ENCODE data around the gene MKRN3.

The MKRN3 gene

GRCh38 chr15:23565395-23566070 lies at the start of gene MKRN3:
TSS of gene MKRN3 (plus strand) at chr15:23565674. CDS start at chr15:23565783, 109 bp downstream.
- FAIRE-seq, result no peak

- no peak for FAIRE-seq
Measured at GRCh38 chr15:23516866-23517265, 48.6 kb upstream of the MKRN3 start.

- FAIRE-seq, result no peak
Measured at GRCh38 chr15:23518104-23518503, 47.4 kb upstream of the MKRN3 start.

DNA sequence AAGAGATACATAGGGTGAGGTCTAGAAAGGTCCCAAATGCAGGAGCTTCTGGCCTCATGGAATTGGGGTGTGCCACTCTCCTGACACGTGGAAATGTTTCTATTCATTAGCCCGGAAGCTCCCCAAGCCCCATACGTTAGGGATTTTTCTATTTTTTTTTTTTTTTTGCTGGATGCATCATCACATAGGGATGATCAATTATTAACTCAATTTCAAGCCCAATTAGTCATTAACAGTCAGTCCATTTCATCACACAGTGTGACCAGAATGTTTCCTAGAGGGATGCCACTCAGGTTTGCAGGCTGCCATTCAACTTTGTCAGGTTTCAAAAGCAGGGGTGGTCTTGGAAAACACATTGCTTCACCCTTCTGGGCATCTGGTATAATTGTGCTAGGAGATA lies 40.7 kb upstream of the MKRN3 start:
- FAIRE-seq, result no peak

DNA sequence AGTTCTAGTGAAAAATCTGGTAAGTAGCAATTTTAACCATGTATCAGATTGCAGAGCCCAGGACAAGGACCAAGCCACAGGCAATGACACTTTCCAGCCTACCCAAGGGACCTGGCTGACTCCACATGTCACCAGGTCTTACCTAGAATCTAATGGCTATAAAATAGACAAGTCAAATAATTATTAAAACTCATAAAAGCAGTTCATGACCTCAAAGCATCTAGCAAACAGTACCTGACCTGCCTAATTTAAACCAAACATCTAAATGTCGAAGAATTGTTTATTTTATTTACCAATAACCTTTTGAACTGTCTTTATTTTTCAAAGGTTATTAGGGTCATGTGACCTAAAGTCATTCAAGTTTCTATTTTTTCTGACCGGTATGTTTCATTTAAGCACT lies 35.6 kb upstream of the MKRN3 start:
- no peak for FAIRE-seq

GRCh38 chr15:23532024-23532423 lies 33.5 kb upstream of the MKRN3 start:
- no peak for FAIRE-seq

DNA sequence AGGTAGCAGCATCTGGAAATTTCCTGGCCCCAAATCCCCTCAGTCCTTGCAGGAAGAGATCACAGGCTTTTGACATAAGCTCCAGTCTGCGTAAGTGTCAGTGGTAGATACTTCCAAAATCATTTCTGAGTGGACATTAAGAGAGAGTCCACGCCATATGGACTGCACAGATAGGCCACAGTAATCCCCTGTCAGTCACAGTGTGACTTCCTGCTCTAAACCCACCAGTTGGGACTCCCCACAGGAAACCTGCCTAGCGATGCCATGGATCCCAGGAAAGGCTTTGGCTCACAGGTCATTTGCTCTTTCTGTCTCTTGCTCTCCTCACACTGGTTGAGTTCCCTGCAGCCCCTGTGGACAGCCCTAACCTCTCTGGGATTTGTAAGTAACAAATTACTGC lies 28.8 kb upstream of the MKRN3 start:
- FAIRE-seq, result no peak

DNA sequence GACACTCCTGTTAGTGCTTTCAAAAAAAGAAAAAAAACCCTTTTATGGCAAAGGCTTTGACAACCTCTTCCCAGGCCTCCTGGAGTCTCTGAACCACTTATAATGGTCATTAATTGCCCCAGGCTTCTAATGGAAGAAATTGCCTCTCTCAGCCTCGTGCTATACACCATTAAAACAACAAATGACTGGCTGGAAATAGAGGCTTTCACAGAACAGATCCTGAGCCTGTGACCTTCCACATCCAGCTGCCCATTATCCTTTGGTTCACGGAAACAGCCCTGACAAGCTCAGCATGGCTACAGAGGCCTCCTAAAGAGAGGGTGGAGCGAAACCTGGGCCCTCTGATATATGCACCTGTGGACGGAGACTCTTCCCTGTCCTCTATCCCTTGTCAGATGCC lies 26.8 kb upstream of the MKRN3 start:
- no peak for FAIRE-seq

DNA sequence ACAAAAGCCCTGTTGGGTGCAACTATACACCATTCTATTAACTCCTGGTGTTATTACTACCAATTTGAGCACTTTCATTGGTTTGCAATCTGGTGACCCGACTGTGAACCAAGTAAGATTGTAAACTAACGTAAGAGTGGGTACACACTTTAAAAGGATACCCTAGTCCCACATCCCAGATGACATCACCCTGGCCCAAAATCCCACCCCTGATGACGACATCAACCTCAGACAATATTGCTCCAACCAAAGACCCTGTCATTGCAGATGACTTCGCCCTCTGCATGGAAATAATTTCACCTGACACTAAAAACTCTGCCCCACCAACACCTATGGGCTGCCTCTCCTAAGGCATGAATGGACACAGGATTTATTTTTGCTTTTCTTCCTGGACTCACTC lies 25.6 kb upstream of the MKRN3 start:
- no peak for FAIRE-seq

DNA sequence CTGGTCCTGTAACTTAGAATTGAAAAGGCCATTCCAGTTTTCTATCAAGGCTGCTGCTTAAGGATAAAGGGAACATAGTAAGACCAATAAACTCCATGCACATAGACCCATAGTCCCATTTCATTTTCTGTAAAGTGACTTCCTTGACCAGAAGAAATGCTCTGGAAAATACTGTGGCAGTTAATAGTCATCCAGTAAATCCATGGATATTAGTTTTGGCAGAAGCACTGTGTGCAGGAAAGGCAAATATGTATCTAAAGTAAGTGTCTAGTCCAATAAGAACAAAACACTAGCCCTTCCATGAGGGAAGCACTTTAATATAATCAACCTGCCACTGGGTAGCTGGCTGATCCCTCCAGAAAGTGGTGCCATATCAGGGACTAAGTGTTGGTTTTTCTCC lies 19.3 kb upstream of the MKRN3 start:
- FAIRE-seq, result no peak

DNA sequence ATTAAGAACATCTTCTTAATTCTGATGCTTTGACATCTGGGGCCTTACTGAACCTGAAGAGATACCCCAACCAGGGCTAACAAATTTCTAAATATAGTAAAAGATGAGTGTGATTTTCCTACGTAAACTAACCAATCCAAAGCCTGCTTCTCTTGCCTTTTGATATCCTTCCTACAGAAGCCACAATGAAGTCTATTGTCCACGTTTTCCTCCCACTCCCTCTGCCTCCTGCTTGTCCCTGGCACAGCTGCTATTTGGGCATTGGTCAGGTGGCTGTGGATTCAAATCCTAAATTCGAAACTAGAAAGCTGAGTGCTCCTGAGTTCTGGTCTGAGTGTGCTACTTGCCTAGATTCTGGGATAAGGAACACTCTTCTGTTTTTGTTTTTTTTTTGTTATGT lies 17.4 kb upstream of the MKRN3 start:
- FAIRE-seq, result no peak

DNA sequence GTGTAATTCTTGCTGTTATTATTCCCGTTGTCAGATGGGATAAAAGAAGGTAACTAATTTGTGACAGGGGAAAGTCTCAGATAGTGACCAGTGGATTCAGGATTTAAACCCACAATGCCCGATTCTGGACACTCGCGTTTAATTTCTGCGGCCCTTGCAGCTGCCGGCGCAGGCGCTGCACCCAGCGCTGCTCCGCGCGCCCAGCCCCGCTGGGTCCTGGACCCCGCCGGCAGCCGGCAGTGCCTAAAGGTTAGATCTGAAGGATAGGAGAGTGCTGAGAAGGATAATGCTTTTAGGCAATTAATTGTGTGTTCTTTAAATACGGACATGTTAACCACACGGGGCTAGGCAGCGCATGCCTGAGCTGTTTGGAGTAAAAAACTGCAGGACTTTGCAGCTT lies 3.6 kb upstream of the MKRN3 start:
- FAIRE-seq, result no peak

GRCh38 chr15:23564821-23565394 lies 566 bp upstream of the MKRN3 start:
- FAIRE-seq, result no peak

DNA sequence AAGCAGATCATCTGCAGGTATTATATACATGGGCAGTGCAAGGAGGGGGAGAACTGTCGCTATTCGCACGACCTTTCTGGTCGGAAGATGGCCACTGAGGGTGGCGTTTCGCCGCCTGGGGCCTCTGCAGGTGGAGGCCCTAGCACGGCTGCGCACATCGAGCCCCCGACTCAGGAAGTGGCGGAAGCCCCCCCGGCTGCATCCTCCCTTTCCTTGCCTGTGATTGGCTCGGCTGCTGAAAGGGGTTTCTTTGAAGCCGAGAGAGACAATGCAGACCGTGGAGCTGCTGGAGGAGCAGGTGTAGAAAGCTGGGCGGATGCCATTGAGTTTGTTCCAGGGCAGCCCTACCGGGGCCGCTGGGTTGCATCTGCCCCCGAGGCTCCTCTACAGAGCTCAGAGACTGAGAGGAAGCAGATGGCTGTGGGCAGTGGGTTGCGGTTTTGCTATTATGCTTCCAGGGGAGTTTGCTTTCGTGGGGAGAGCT lies 639 bp downstream of the MKRN3 start:
- FAIRE-seq, result no peak

DNA sequence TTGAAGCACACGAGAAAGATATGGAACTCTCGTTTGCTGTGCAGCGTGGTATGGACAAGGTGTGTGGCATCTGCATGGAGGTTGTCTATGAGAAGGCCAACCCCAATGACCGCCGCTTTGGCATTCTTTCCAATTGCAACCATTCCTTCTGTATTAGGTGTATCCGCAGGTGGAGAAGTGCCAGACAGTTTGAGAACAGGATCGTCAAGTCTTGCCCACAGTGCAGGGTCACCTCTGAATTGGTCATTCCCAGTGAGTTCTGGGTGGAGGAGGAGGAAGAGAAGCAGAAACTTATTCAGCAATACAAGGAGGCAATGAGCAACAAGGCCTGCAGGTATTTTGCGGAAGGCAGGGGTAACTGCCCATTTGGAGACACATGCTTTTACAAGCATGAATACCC lies 1.2 kb downstream of the MKRN3 start:
- FAIRE-seq, result no peak

DNA sequence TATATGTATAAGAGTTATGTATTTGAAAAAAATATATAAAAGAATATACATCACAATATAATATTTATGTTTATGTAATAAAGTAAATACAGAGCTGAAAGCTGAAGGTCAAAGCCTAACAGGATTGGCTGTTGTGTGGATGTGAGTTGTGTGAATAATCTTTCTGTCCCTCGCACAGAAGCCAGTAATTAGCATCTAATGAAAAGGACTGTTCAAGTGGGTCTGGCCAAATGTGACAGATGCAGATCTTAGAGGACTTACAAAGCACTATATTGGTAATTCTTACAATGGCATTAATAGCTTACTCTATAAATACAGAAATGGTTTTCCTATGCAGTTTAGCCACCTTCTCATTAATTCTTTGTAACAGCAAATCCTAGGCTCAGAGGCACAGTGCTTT lies 2.4 kb downstream of the MKRN3 start:
- no peak for FAIRE-seq

- no peak for FAIRE-seq
Measured at GRCh38 chr15:23569151-23569925, 3.9 kb downstream of the MKRN3 start.

- no peak for FAIRE-seq
Measured at GRCh38 chr15:23570486-23570885, 5.0 kb downstream of the MKRN3 start.

GRCh38 chr15:23572844-23573243 lies 7.4 kb downstream of the MKRN3 start:
- FAIRE-seq, result no peak

DNA sequence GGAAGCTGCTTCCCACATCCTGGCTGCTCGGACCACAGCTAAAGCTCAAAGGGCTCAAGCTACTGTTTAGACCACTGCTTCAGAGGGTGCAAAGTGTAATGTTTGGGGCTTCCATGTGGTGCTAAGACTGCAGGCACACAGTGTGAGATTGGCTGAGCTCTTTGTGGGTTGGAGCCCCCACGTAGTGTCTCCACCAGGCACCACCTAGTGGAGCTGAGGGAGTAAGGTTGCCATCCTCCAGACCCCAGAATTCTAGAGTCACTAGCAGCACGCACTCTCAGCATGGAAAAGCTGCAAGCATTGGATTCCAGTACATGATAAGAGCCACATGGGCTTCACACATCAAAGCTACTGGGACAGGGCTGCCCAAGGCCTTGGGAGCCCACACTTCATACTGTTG lies 9.3 kb downstream of the MKRN3 start:
- FAIRE-seq, result no peak

DNA sequence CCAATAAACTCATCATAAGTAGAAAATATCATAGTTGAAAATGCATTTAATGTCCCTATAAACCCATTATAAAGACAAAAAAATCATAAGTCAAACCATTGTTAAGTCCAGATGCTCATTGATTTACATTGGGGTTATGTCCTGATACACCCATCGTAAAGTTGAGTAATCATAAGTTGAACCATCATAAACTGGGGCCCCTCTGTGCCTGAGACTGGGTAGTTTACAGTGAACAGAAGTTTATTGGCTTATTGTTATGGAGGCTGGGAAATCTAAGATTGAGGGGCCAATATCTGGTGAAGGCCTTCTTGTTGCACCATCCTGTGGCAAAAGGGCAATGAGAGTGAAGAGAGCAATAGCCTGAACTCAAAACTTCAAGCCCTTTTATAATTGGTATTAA lies 10.6 kb downstream of the MKRN3 start:
- no peak for FAIRE-seq

GRCh38 chr15:23578521-23579150 lies 13.2 kb downstream of the MKRN3 start:
- no peak for FAIRE-seq

GRCh38 chr15:23588268-23588667 lies 22.8 kb downstream of the MKRN3 start:
- FAIRE-seq, result no peak

- no peak for FAIRE-seq
Measured at GRCh38 chr15:23589012-23589411, 23.5 kb downstream of the MKRN3 start.
